Keratinocyte (primary cell): ENCODE results near the gene KNG1. TPM values are rescaled to one million over a fixed set of nuclear protein-coding genes. Genes with fewer than 3 reads are reported as not detected.

Source experiments
- DNase-seq: peaks from one replicate; pipeline ENCODE4 v3.0.0-alpha.2; 2011; ENCODE audit warnings: low read depth, missing footprints, low spot score
- FAIRE-seq: peaks from 2 replicates; lab custom pipeline; 2011; peaks lifted over from hg19 to GRCh38; lab: Jason Lieb, UNC
- H2AFZ ChIP-seq: 2 replicates; pipeline ENCODE4 v1.6.0; 2012; ENCODE audit warnings: low read length, control low read depth, inconsistent platforms; ENCODE audit not compliant: control insufficient read depth
- H3K27ac ChIP-seq: 2 replicates; pipeline ENCODE4 v1.5.1; 2011; ENCODE audit warnings: low read length; ENCODE audit not compliant: control insufficient read depth, insufficient read depth
- H3K27me3 ChIP-seq: 3 replicates; pipeline ENCODE4 v1.6.0; 2011; ENCODE audit warnings: low read length; ENCODE audit not compliant: control insufficient read depth, insufficient read depth; ENCODE audit errors: extremely low read depth
- H3K36me3 ChIP-seq, 2 experiments: 2 replicates in 1 of 2; 3 replicates in 1 of 2; pipeline ENCODE4 v1.5.1; 2011; ENCODE audit warnings: low read length in 2 of 2, mild to moderate bottlenecking in 1 of 2; ENCODE audit not compliant: control insufficient read depth in 2 of 2, insufficient read depth in 2 of 2; ENCODE audit errors: extremely low read depth in 1 of 2
- H3K4me1 ChIP-seq: 3 replicates; pipeline ENCODE4 v1.5.1; 2011; ENCODE audit warnings: low read length; ENCODE audit not compliant: control insufficient read depth, insufficient read depth; ENCODE audit errors: extremely low read depth
- H3K4me2 ChIP-seq: 3 replicates; pipeline ENCODE4 v1.6.0; 2011; ENCODE audit warnings: low read depth, low read length; ENCODE audit not compliant: control insufficient read depth, insufficient read depth; ENCODE audit errors: extremely low read depth
- H3K4me3 ChIP-seq, 3 experiments: fragments of 200-600 bp in 1 of 3; sonication (generic) in 1 of 3; 2 replicates in 2 of 3; 3 replicates in 1 of 3; pipeline ENCODE4 v1.5.1; 2011 to 2016; ENCODE audit warnings: low read length in 3 of 3, mild to moderate bottlenecking in 3 of 3, control low read depth in 2 of 3, inconsistent platforms in 1 of 3, low read depth in 1 of 3, mixed read lengths in 1 of 3, mixed run types in 1 of 3, moderate library complexity in 1 of 3; ENCODE audit not compliant: control insufficient read depth in 2 of 3, insufficient read depth in 2 of 3; ENCODE audit errors: extremely low read depth in 1 of 3
- H3K79me2 ChIP-seq: 2 replicates; pipeline ENCODE4 v1.6.0; 2012; ENCODE audit warnings: low read length; ENCODE audit not compliant: control insufficient read depth, insufficient read depth
- H3K9ac ChIP-seq: 3 replicates; pipeline ENCODE4 v1.6.0; 2011; ENCODE audit warnings: low read length; ENCODE audit not compliant: control insufficient read depth, insufficient read depth; ENCODE audit errors: extremely low read depth
- H3K9me1 ChIP-seq: 3 replicates; pipeline ENCODE4 v1.6.0; 2011; ENCODE audit warnings: low read length; ENCODE audit not compliant: control insufficient read depth, insufficient read depth; ENCODE audit errors: extremely low read depth
- H3K9me3 ChIP-seq: 2 replicates; pipeline ENCODE4 v1.5.1; 2012; ENCODE audit warnings: low read depth, low read length; ENCODE audit not compliant: control insufficient read depth
- H4K20me1 ChIP-seq: 3 replicates; pipeline ENCODE4 v1.6.0; 2011; ENCODE audit warnings: low read length; ENCODE audit not compliant: control insufficient read depth, insufficient read depth; ENCODE audit errors: extremely low read depth
- EZH2 ChIP-seq: IDR thresholded peaks from one replicate; pipeline ENCODE4 v1.6.1; 2012; ENCODE audit warnings: inconsistent platforms, mild to moderate bottlenecking, low read length, moderate library complexity
- dilution Hi-C: fragments of 300-500 bp; cut with MboI; formaldehyde crosslinking; loops from one replicate; pipeline ENCODE4 v1.7.0; 2020; ENCODE audit warnings: low sequenced_read_pairs; ENCODE audit not compliant: extremely low pct_ligation_motif_present
- polyA plus RNA-seq, 5 experiments: library from polyadenylated mRNA; depleted of rRNA in 3 of 5; stranded (reverse) in 3 of 5; stranded (forward) in 1 of 5; unstranded in 1 of 5; fragments of >200 nt; gene quantifications; 1 replicate in 1 of 5; 2 replicates in 3 of 5; 3 replicates in 1 of 5; pipeline versions ENCODE4 v1.2.1 to v1.2.3, GENCODE V29; 2011 to 2012; ENCODE audit warnings: missing spikeins in 2 of 5, low read depth in 1 of 5, low replicate concordance in 1 of 5
- TF ChIP-seq, protein P1 (sequence below), 3 experiments: IDR thresholded peaks in 1 of 3; conservative IDR thresholded peaks in 1 of 3; optimal IDR thresholded peaks in 1 of 3; 2 replicates in 2 of 3; 3 replicates in 1 of 3; pipeline versions ENCODE3 to v1.5.1; 2011; ENCODE audit warnings: low read length in 3 of 3, mild to moderate bottlenecking in 3 of 3, moderate library complexity in 2 of 3, control low read depth in 1 of 3, inconsistent platforms in 1 of 3; ENCODE audit not compliant: insufficient read depth in 2 of 3; ENCODE audit errors: extremely low read depth in 1 of 3

KNG1 gene
- polyA plus RNA-seq, 1 donor (not counting 4 experiments of a cell fraction or from before 2014, with no cell fraction given), result not detected

- TF ChIP-seq, protein P1, sequence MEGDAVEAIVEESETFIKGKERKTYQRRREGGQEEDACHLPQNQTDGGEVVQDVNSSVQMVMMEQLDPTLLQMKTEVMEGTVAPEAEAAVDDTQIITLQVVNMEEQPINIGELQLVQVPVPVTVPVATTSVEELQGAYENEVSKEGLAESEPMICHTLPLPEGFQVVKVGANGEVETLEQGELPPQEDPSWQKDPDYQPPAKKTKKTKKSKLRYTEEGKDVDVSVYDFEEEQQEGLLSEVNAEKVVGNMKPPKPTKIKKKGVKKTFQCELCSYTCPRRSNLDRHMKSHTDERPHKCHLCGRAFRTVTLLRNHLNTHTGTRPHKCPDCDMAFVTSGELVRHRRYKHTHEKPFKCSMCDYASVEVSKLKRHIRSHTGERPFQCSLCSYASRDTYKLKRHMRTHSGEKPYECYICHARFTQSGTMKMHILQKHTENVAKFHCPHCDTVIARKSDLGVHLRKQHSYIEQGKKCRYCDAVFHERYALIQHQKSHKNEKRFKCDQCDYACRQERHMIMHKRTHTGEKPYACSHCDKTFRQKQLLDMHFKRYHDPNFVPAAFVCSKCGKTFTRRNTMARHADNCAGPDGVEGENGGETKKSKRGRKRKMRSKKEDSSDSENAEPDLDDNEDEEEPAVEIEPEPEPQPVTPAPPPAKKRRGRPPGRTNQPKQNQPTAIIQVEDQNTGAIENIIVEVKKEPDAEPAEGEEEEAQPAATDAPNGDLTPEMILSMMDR (optimal IDR thresholded peaks at IDR 0.05 in 1 of 3, IDR thresholded peaks at IDR 0.05 in 1 of 3, conservative IDR thresholded peaks at IDR 0.05 in 1 of 3; ENCODE audit: extremely low read depth in 1 of 3, insufficient read depth in 2 of 3, low read length in 3 of 3), result no peak
- no peak for TF ChIP-seq EZH2
- peaks cover 37 to 49% of the 10 kb centered on the region in 2 experiments for H3K36me3 ChIP-seq
- peak overlapping the region; percentile 88 for H3K4me2 ChIP-seq
- H2AFZ ChIP-seq, result no peak overlapping the region
- H3K9ac ChIP-seq, result peak overlapping the region; percentile 100
- DNase-seq, result no peak
- H3K27me3 ChIP-seq, result no peaks in the 10 kb centered on the region
- H4K20me1 ChIP-seq, result peaks cover 46% of the 10 kb centered on the region
- peaks cover 19% of the 10 kb centered on the region for H3K4me1 ChIP-seq
- dilution Hi-C loops, result no loop called here
- FAIRE-seq, result no peak
- H3K4me3 ChIP-seq, result peak overlapping the region; percentile 93 to 99 (median 98)
- H3K79me2 ChIP-seq, result peaks cover 45% of the 10 kb centered on the region
- no peaks in the 10 kb centered on the region for H3K9me1 ChIP-seq
- H3K9me3 ChIP-seq, result no peaks in the 10 kb centered on the region
- peak overlapping the region; percentile 100 for H3K27ac ChIP-seq
These were observed 68.4 kb downstream of the KNG1 start for GRCh38 chr3:186785495-186786018.

DNA sequence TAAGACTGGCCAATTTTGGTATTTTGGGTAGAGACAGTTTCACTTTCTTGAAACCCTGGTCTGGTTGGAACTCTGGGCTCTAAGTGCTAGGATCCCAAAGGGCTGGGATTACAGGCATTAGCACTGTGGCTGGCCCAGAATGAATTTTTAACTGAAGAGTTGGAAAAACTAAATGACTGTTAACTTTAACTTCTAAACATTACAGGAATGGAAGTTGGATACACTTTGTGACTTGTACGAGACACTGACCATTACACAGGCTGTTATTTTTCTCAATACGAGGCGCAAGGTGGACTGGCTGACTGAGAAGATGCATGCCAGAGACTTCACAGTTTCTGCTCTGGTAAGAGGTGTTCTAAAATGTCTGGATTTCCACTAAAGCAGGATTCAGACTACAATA lies 69.8 kb downstream of the KNG1 start:
- Histone ChIP-seq H3K4me1 (peaks cover 19% of the 10 kb centered on the region), H4K20me1 (peaks cover 50% of the 10 kb centered on the region), H3K27ac (no peak overlapping the region), H3K4me3 (peak overlapping the region; percentile 93 to 99 (median 98)), H3K9me3 (no peaks in the 10 kb centered on the region), H3K9me1 (no peaks in the 10 kb centered on the region), H3K36me3 (peaks cover 37 to 52% of the 10 kb centered on the region in 2 experiments), H3K27me3 (no peaks in the 10 kb centered on the region), H2AFZ (no peak overlapping the region), H3K79me2 (peaks cover 45% of the 10 kb centered on the region), H3K9ac (peak overlapping the region; percentile 100), H3K4me2 (peak overlapping the region; percentile 88)
- dilution Hi-C loops, result no loop called here
- FAIRE-seq (no peak), DNase-seq (no peak)
- no peak for TF ChIP-seq EZH2
- TF ChIP-seq, protein P1 (optimal IDR thresholded peaks at IDR 0.05 in 1 of 3, IDR thresholded peaks at IDR 0.05 in 1 of 3, conservative IDR thresholded peaks at IDR 0.05 in 1 of 3; ENCODE audit: extremely low read depth in 1 of 3, insufficient read depth in 2 of 3, low read length in 3 of 3), result no peak
